HepG2 (cell line): ENCODE data around the gene CLDN9. TPM values are rescaled to one million over a fixed set of nuclear protein-coding genes. Genes with fewer than 3 reads are reported as not detected.

Source experiments
- AGO2 ChIP-seq: fragments of 200-400 bp; formaldehyde crosslinking; optimal IDR thresholded peaks from 2 replicates; pipeline ENCODE3; 2017; ENCODE audit warnings: mild to moderate bottlenecking, low read depth, low read length, moderate library complexity
- ATF5 ChIP-seq: sonication (generic); formaldehyde crosslinking; IDR thresholded peaks from 2 replicates; pipeline ENCODE4 v1.4.0; 2020; ENCODE audit warnings: mild to moderate bottlenecking, low read depth, missing genetic modification reagents
- ATRX ChIP-seq: sonication (generic); formaldehyde crosslinking; IDR thresholded peaks from 2 replicates; pipeline ENCODE4 v1.4.0; 2020; ENCODE audit warnings: missing genetic modification reagents, borderline replicate concordance
- GABPA ChIP-seq, 2 experiments: IDR thresholded peaks; 2 replicates each; pipeline ENCODE4 v1.6.1; 2011 to 2016; ENCODE audit warnings: low read depth in 2 of 2, low read length in 1 of 2, missing biosample characterization in 1 of 2, missing genetic modification characterization in 1 of 2
- IRX3 ChIP-seq: sonication (generic); formaldehyde crosslinking; IDR thresholded peaks from 2 replicates; pipeline ENCODE4 v1.8.1; 2023; ENCODE audit warnings: mild to moderate bottlenecking, low read depth, missing genetic modification reagents, borderline replicate concordance
- NR2F1 ChIP-seq, 2 experiments: fragments of 450-650 bp in 1 of 2; formaldehyde crosslinking in 1 of 2; IDR thresholded peaks; 2 replicates each; pipeline versions ENCODE4 v1.5.0 to v1.6.1; 2016 to 2020; ENCODE audit warnings: mild to moderate bottlenecking in 1 of 2, missing compliant biosample characterization in 1 of 2, missing genetic modification reagents in 1 of 2, moderate library complexity in 1 of 2
- SMAD3 ChIP-seq: sonication (generic); formaldehyde crosslinking; IDR thresholded peaks from 2 replicates; pipeline ENCODE4 v1.4.0; 2020; ENCODE audit warnings: missing genetic modification reagents
- SNAPC4 ChIP-seq: sonication (generic); formaldehyde crosslinking; IDR thresholded peaks from 2 replicates; pipeline ENCODE4 v1.4.0; 2020; ENCODE audit warnings: mild to moderate bottlenecking, missing genetic modification reagents
- SOX13 ChIP-seq, 3 experiments: fragments of 450-650 bp in 1 of 3; sonication (generic) in 1 of 3; formaldehyde crosslinking in 1 of 3; IDR thresholded peaks in 2 of 3; conservative IDR thresholded peaks in 1 of 3; 2 replicates each; pipeline versions ENCODE4 v1.5.0 to v1.6.1; 2016 to 2020; ENCODE audit warnings: antibody characterized with exemption in 1 of 3, mild to moderate bottlenecking in 1 of 3, missing compliant biosample characterization in 1 of 3, missing genetic modification reagents in 1 of 3, moderate library complexity in 1 of 3
- SP140L ChIP-seq: sonication (generic); formaldehyde crosslinking; IDR thresholded peaks from 2 replicates; pipeline ENCODE4 v1.4.0; 2020; ENCODE audit warnings: missing genetic modification reagents, borderline replicate concordance
- SRY ChIP-seq: sonication (generic); formaldehyde crosslinking; IDR thresholded peaks from 2 replicates; pipeline ENCODE4 v1.8.0; 2022; ENCODE audit warnings: mild to moderate bottlenecking, missing genetic modification reagents
- SUZ12 ChIP-seq: fragments of 150-350 bp; IDR thresholded peaks from 2 replicates; pipeline ENCODE4 v1.6.1; 2014; ENCODE audit warnings: low read depth, low read length
- ZNF263 ChIP-seq: sonication (generic); formaldehyde crosslinking; IDR thresholded peaks from 2 replicates; pipeline ENCODE4 v1.4.0; 2020; ENCODE audit warnings: missing genetic modification reagents
- ZNF329 ChIP-seq: sonication (generic); formaldehyde crosslinking; IDR thresholded peaks from 2 replicates; pipeline ENCODE4 v1.9.0; 2021; ENCODE audit warnings: low read depth, mild to moderate bottlenecking, missing genetic modification reagents
- ZNF333 ChIP-seq: sonication (generic); formaldehyde crosslinking; IDR thresholded peaks from 2 replicates; pipeline ENCODE4 v1.4.0; 2020; ENCODE audit warnings: mild to moderate bottlenecking, missing genetic modification reagents, borderline replicate concordance
- ZNF780A ChIP-seq: sonication (generic); formaldehyde crosslinking; IDR thresholded peaks from 2 replicates; pipeline ENCODE4 v1.8.0; 2022; ENCODE audit warnings: mild to moderate bottlenecking, missing genetic modification reagents, moderate library complexity
- polyA plus RNA-seq, 8 experiments: library from polyadenylated mRNA; depleted of rRNA in 3 of 8; stranded (reverse) in 7 of 8; unstranded in 1 of 8; fragments of >200 nt; fragmentation: Illumina TruSeq in 4 of 8; extraction: Trizol in 4 of 8; gene quantifications; 2 replicates each; pipeline versions ENCODE4 v1.2.1 to v1.2.3, GENCODE V29; 2011 to 2016; ENCODE audit warnings: low read depth in 4 of 8, missing spikeins in 1 of 8, mixed read lengths in 1 of 8; ENCODE audit not compliant: insufficient read depth in 1 of 8
- total RNA-seq, 5 experiments: library from RNA; depleted of rRNA; stranded (reverse); fragments of >200 nt; fragmentation: Illumina TruSeq; extraction: Trizol; gene quantifications; 2 replicates each; pipeline ENCODE4 v1.2.3, GENCODE V29; 2016; ENCODE audit warnings: low read depth in 1 of 5
- TF ChIP-seq, protein P1 (sequence below): sonication (generic); formaldehyde crosslinking; conservative IDR thresholded peaks from 2 replicates; pipeline ENCODE4 v1.5.0; 2020; ENCODE audit warnings: missing genetic modification reagents
- TF ChIP-seq, protein P2 (sequence below): sonication (generic); formaldehyde crosslinking; IDR thresholded peaks from 2 replicates; pipeline ENCODE4 v1.5.0; 2020; ENCODE audit warnings: mild to moderate bottlenecking, missing genetic modification reagents, borderline replicate concordance

The CLDN9 gene
- total and polyA plus RNA-seq, 2 of the 13 experiments (the other 11 are each of a cell fraction or from before 2014, with no cell fraction given): 0.15 to 0.26 TPM

GRCh38 chr16:3021449-3022207 is 8.9 kb downstream of the CLDN9 start (continued):
- TF ChIP-seq IRX3 (no peak), SUZ12 (no peak), ZNF329 (no peak), SOX13 (IDR thresholded peaks at IDR 0.05) (no peak), SOX13 (CRISPR knock-in tag; conservative IDR thresholded peaks at IDR 0.05 in 1 of 2, IDR thresholded peaks at IDR 0.05 in 1 of 2) (no peak), SP140L (CRISPR knock-in tag) (no peak), ATF5 (CRISPR knock-in tag) (no peak), SMAD3 (CRISPR knock-in tag) (no peak), SRY (no peak), NR2F1 (CRISPR knock-in tag; IDR thresholded peaks at IDR 0.05) (no peak), AGO2 (peak; percentile 73), ZNF780A (no peak), ZNF333 (CRISPR knock-in tag) (no peak), ZNF263 (CRISPR knock-in tag) (no peak; the same call in 1 of the 2 replicates), ATRX (no peak), SNAPC4 (CRISPR knock-in tag) (no peak), GABPA (IDR thresholded peaks at IDR 0.05; ENCODE audit: low read depth, low read length) (no peak), GABPA (CRISPR knock-in tag; IDR thresholded peaks at IDR 0.05; ENCODE audit: low read depth) (no peak)
- TF ChIP-seq, protein P1, sequence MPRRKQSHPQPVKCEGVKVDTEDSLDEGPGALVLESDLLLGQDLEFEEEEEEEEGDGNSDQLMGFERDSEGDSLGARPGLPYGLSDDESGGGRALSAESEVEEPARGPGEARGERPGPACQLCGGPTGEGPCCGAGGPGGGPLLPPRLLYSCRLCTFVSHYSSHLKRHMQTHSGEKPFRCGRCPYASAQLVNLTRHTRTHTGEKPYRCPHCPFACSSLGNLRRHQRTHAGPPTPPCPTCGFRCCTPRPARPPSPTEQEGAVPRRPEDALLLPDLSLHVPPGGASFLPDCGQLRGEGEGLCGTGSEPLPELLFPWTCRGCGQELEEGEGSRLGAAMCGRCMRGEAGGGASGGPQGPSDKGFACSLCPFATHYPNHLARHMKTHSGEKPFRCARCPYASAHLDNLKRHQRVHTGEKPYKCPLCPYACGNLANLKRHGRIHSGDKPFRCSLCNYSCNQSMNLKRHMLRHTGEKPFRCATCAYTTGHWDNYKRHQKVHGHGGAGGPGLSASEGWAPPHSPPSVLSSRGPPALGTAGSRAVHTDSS: no peak
- TF ChIP-seq, protein P2, sequence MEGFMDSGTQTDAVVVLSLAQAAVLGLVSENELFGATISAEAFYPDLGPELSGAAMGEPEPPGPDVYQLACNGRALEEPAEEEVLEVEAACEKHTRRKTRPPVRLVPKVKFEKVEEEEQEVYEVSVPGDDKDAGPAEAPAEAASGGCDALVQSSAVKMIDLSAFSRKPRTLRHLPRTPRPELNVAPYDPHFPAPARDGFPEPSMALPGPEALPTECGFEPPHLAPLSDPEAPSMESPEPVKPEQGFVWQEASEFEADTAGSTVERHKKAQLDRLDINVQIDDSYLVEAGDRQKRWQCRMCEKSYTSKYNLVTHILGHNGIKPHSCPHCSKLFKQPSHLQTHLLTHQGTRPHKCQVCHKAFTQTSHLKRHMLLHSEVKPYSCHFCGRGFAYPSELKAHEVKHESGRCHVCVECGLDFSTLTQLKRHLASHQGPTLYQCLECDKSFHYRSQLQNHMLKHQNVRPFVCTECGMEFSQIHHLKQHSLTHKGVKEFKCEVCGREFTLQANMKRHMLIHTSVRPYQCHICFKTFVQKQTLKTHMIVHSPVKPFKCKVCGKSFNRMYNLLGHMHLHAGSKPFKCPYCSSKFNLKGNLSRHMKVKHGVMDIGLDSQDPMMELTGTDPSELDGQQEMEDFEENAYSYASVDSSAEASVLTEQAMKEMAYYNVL (CRISPR knock-in tag): no peak
